K562 (cell line): ENCODE data around the gene TBC1D1. TPM values are rescaled to one million over a fixed set of nuclear protein-coding genes. Genes with fewer than 3 reads are reported as not detected.

ENCODE experiments used
- ATAC-seq: fragments of 200-7000 bp; cut with Tn5 transposase; 3 replicates; pipeline ENCODE4 v1.9.1; 2020; ENCODE audit warnings: moderate library complexity
- BruUV-seq: library from RNA; stranded (reverse); fragments of 400-500 nt; replicated peaks from 2 replicates; lab custom pipeline; 2021; lab: Mats Ljungman, UMichigan
- CTCF ChIA-PET: fragments of 300-600 bp; formaldehyde crosslinking; extraction: SDS; loops from one replicate; lab custom pipeline; 2021; ENCODE audit warnings: low intra/inter-chr PET ratio; lab: Yijun Ruan, JAX
- POLR2A ChIA-PET: fragments of 300-600, 350-650 bp; sonication (Branson Sonifier 250); formaldehyde crosslinking; extraction: SDS; loops from one replicate; lab custom pipeline; 2021; ENCODE audit warnings: antibody characterized with exemption, inconsistent platforms; lab: Yijun Ruan, JAX
- DNase-seq, 4 experiments: peaks; one replicate each; pipeline versions ENCODE4 v3.0.0 to v3.0.0-alpha.2; 2011 to 2018; ENCODE audit warnings: low spot score in 3 of 4, mixed read lengths in 3 of 4; ENCODE audit errors: extremely low read depth in 1 of 4
- FAIRE-seq: peaks from 2 replicates; lab custom pipeline; 2011; peaks lifted over from hg19 to GRCh38; lab: Jason Lieb, UNC
- H2AFZ ChIP-seq: 2 replicates; pipeline ENCODE4 v1.6.0; 2011; ENCODE audit warnings: low read depth, low read length, control low read depth, inconsistent platforms
- H3K27ac ChIP-seq: fragments of 200-600 bp; 3 replicates; pipeline ENCODE4 v1.8.0; 2011; ENCODE audit warnings: low read depth, mild to moderate bottlenecking, control low read depth, inconsistent platforms, low read length, moderate library complexity, mixed read lengths; ENCODE audit errors: extremely low read depth
- H3K27me3 ChIP-seq, 2 experiments: fragments of 300-600 bp in 1 of 2; 2 replicates in 1 of 2; 3 replicates in 1 of 2; pipeline versions ENCODE4 v1.6.0 to v1.8.0; 2011; ENCODE audit warnings: inconsistent platforms in 2 of 2, low read length in 2 of 2, mild to moderate bottlenecking in 1 of 2, mixed read lengths in 1 of 2, moderate library complexity in 1 of 2; ENCODE audit not compliant: control insufficient read depth in 2 of 2, insufficient read depth in 2 of 2
- H3K36me3 ChIP-seq: fragments of 300-600 bp; 3 replicates; pipeline ENCODE4 v1.8.0; 2011; ENCODE audit warnings: mild to moderate bottlenecking, low read length, inconsistent platforms; ENCODE audit not compliant: control insufficient read depth, insufficient read depth
- H3K4me1 ChIP-seq, 2 experiments: fragments of 200-600 bp in 1 of 2; replicated peaks in 1 of 2; 2 replicates in 1 of 2; 3 replicates in 1 of 2; pipeline versions ENCODE4 v1.5.1 to v1.8.0; 2011; ENCODE audit warnings: inconsistent platforms in 2 of 2, low read length in 2 of 2, mild to moderate bottlenecking in 1 of 2, mixed read lengths in 1 of 2, moderate library complexity in 1 of 2; ENCODE audit not compliant: control insufficient read depth in 2 of 2, insufficient read depth in 2 of 2
- H3K4me2 ChIP-seq: 2 replicates; pipeline ENCODE4 v1.6.1; 2011; ENCODE audit warnings: low read length, control low read depth, inconsistent platforms, mixed read lengths; ENCODE audit not compliant: insufficient read depth
- H3K4me3 ChIP-seq: fragments of 200-600 bp; sonication (generic), shearing (Covaris generic); 2 replicates; pipeline ENCODE4 v1.5.1; 2016; ENCODE audit warnings: control low read depth, inconsistent platforms
- H3K79me2 ChIP-seq: fragments of 200-600 bp; 3 replicates; pipeline ENCODE4 v1.8.0; 2011; ENCODE audit warnings: low read length, inconsistent platforms; ENCODE audit not compliant: control insufficient read depth, insufficient read depth
- H3K9ac ChIP-seq, 2 experiments: 2 replicates each; pipeline versions ENCODE4 v1.6.0 to v1.6.1; 2011; ENCODE audit warnings: low read depth in 2 of 2, low read length in 2 of 2, control low read depth in 1 of 2, inconsistent platforms in 1 of 2, mild to moderate bottlenecking in 1 of 2, mixed read lengths in 1 of 2; ENCODE audit not compliant: insufficient read depth in 1 of 2
- H3K9me1 ChIP-seq: one replicate; pipeline ENCODE4 v1.6.0; 2011; ENCODE audit warnings: inconsistent platforms, mild to moderate bottlenecking, low read length, moderate library complexity; ENCODE audit not compliant: control insufficient read depth, insufficient read depth
- H3K9me3 ChIP-seq: replicated peaks from 2 replicates; pipeline ENCODE4 v1.5.1; 2011; ENCODE audit warnings: low read depth, low read length, inconsistent platforms; ENCODE audit not compliant: control insufficient read depth, insufficient read depth
- H4K20me1 ChIP-seq: replicated peaks from 2 replicates; pipeline ENCODE4 v1.6.1; 2011; ENCODE audit warnings: low read length, inconsistent platforms, mixed read lengths; ENCODE audit not compliant: control insufficient read depth, insufficient read depth
- BRF2 ChIP-seq: IDR thresholded peaks from 3 replicates; pipeline ENCODE4 v1.6.1; 2011; ENCODE audit warnings: borderline replicate concordance, mild to moderate bottlenecking; ENCODE audit not compliant: insufficient read length, insufficient read depth
- HBP1 ChIP-seq: fragments of 450-650 bp; formaldehyde crosslinking; IDR thresholded peaks from 2 replicates; pipeline ENCODE4 v1.4.0; 2022; ENCODE audit warnings: missing genetic modification characterization
- HOMEZ ChIP-seq: fragments of 250-450 bp; sonication (Bioruptor Pico); IDR thresholded peaks from 2 replicates; pipeline ENCODE4 v1.4.0; 2020; ENCODE audit warnings: mild to moderate bottlenecking, moderate library complexity
- KLF16 ChIP-seq: IDR thresholded peaks from 2 replicates; pipeline ENCODE4 v1.6.1; 2016; ENCODE audit warnings: antibody characterized with exemption
- MNT ChIP-seq, 2 experiments: fragments of 450-650 bp; conservative IDR thresholded peaks; 2 replicates each; pipeline ENCODE4 v1.6.1; 2017; ENCODE audit warnings: mild to moderate bottlenecking in 2 of 2, moderate library complexity in 2 of 2
- NR4A1 ChIP-seq, 2 experiments: fragments of 250-450 bp in 1 of 2; fragments of 450-650 bp in 1 of 2; sonication (Bioruptor Pico) in 1 of 2; IDR thresholded peaks; 2 replicates each; pipeline versions ENCODE4 v1.4.0 to v1.6.1; 2016 to 2020; ENCODE audit warnings: mild to moderate bottlenecking in 2 of 2, missing compliant biosample characterization in 1 of 2, missing genetic modification characterization in 1 of 2, moderate library complexity in 1 of 2
- RAD21 ChIP-seq, 2 experiments: fragments of 250-450 bp in 1 of 2; fragments of 450-650 bp in 1 of 2; sonication (Bioruptor Pico) in 1 of 2; formaldehyde crosslinking in 1 of 2; IDR thresholded peaks in 1 of 2; conservative IDR thresholded peaks in 1 of 2; 2 replicates each; pipeline versions ENCODE4 v1.4.0 to v1.8.0; 2020 to 2022; ENCODE audit warnings: mild to moderate bottlenecking in 2 of 2, moderate library complexity in 1 of 2
- WGBS: fragments of 100-300 bp; shearing (Covaris generic); methylation state at CpG from one replicate; pipeline ENCODE4 v1.1.6; 2016; ENCODE audit warnings: low coverage, mixed read lengths; ENCODE audit not compliant: insufficient coverage; ENCODE audit errors: missing lambda C conversion rate; 5-methylcytosine and 5-hydroxymethylcytosine counted together
- in situ Hi-C: fragments of 300-500 bp; cut with MboI; formaldehyde crosslinking; loops from 4 replicates; pipeline ENCODE4 v1.15.0; 2018; ENCODE audit warnings: inconsistent platforms, mixed read lengths
- intact Hi-C: fragments of 100-400 bp; cut with micrococcal nuclease; formaldehyde crosslinking; loops from 2 replicates; pipeline ENCODE4 v1.14.2; 2022
- polyA plus RNA-seq, 8 experiments: library from polyadenylated mRNA; depleted of rRNA in 4 of 8; stranded (reverse) in 5 of 8; unstranded in 3 of 8; fragments of >200 nt; fragmentation: Nextera tagmentation in 2 of 8; fragmentation: Illumina TruSeq in 1 of 8; extraction: Ambion mirVana in 2 of 8; extraction: Trizol in 1 of 8; gene quantifications; 2 replicates each; pipeline versions ENCODE4 v1.2.1 to v1.2.3, GENCODE V29; 2011 to 2014; ENCODE audit warnings: inconsistent platforms in 1 of 8, missing spikeins in 1 of 8
- total RNA-seq, 7 experiments: library from RNA; depleted of rRNA in 6 of 7; stranded (reverse); fragments of >200 nt in 6 of 7; fragmentation: Illumina TruSeq in 2 of 7; extraction: Trizol in 2 of 7; gene quantifications; 2 replicates each; pipeline versions ENCODE4 v1.2.1 to v1.2.3, GENCODE V29; 2011 to 2021; ENCODE audit warnings: low replicate concordance in 1 of 7

The TBC1D1 gene
- total and polyA plus RNA-seq, 9 of the 15 experiments (the other 6 are each of a cell fraction or from before 2014, with no cell fraction given): 0.59 to 14.2 (median 8.8) TPM

- H2AFZ ChIP-seq: no peak overlapping the region
- no peaks in the 10 kb centered on the region for H3K9me1 ChIP-seq
- ChIA-PET POLR2A (no interaction called here), CTCF (no interaction called here)
- H3K4me1 ChIP-seq: no peaks in the 10 kb centered on the region
- DNase-seq (no peak), FAIRE-seq (no peak), ATAC-seq (no peak)
- H3K27me3 ChIP-seq: peaks cover 2 to 11% of the 10 kb centered on the region in 2 experiments; a peak in 4 of 5 replicates
- intact Hi-C loops: no loop called here
- 0% methylated on average over 7 of the region's 7 CpGs for WGBS
- no TSS peak for BruUV-seq
- TF ChIP-seq MNT (conservative IDR thresholded peaks at IDR 0.05) (no peak), RAD21 (CRISPR knock-in tag; conservative IDR thresholded peaks at IDR 0.05 in 1 of 2, IDR thresholded peaks at IDR 0.05 in 1 of 2) (peak in 1 of 2 experiments; percentile 24; a peak in 1 of 4 replicates)
- no peaks in the 10 kb centered on the region for H3K36me3 ChIP-seq
- H3K79me2 ChIP-seq: no peaks in the 10 kb centered on the region
- in situ Hi-C loops: no loop called here
- no peak overlapping the region for H3K4me3 ChIP-seq
- H3K9ac ChIP-seq: no peak overlapping the region
- no peaks in the 10 kb centered on the region for H3K9me3 ChIP-seq
- no peaks in the 10 kb centered on the region for H4K20me1 ChIP-seq
- H3K4me2 ChIP-seq: no peak overlapping the region
- H3K27ac ChIP-seq: no peak overlapping the region
Observed at GRCh38 chr4:37936889-37937498, 46.1 kb downstream of the TBC1D1 start.

GRCh38 chr4:37938208-37938607 is 47.3 kb downstream of the TBC1D1 start:
- Histone ChIP-seq H3K36me3 (no peaks in the 10 kb centered on the region), H3K9me3 (no peaks in the 10 kb centered on the region), H3K9ac (no peak overlapping the region), H3K9me1 (no peaks in the 10 kb centered on the region), H2AFZ (no peak overlapping the region), H3K4me3 (no peak overlapping the region), H4K20me1 (no peaks in the 10 kb centered on the region), H3K27ac (no peak overlapping the region), H3K79me2 (no peaks in the 10 kb centered on the region), H3K4me1 (no peaks in the 10 kb centered on the region), H3K4me2 (no peak overlapping the region), H3K27me3 (peaks cover 2 to 11% of the 10 kb centered on the region in 2 experiments; a peak in 4 of 5 replicates)
- ChIA-PET CTCF (no interaction called here), POLR2A (no interaction called here)
- in situ Hi-C loops (no loop called here), intact Hi-C loops (no loop called here)
- no TSS peak for BruUV-seq
- ATAC-seq (no peak), FAIRE-seq (no peak), DNase-seq (no peak)
- TF ChIP-seq NR4A1 (CRISPR knock-in tag; IDR thresholded peaks at IDR 0.05) (no peak), NR4A1 (tag; IDR thresholded peaks at IDR 0.05) (no peak), BRF2 (no peak), HBP1 (no peak), HOMEZ (CRISPR knock-in tag) (no peak), KLF16 (no peak)
- WGBS: 2% methylated on average over 3 of the region's 3 CpGs
